OCI-LY3 (cell line): ENCODE measurements around the gene FABP1.

Experiments
- EZH2phosphoT487 ChIP-seq: fragments of 200-600 bp; shearing (Covaris generic); IDR thresholded peaks from 2 replicates; pipeline ENCODE4 v1.6.1; 2018; ENCODE audit warnings: antibody characterized with exemption, mixed run types, low read depth
- TF ChIP-seq, protein P1 (sequence below): fragments of 200-600, 300-600 bp; sonication (generic); IDR thresholded peaks from 2 replicates; pipeline ENCODE4 v1.5.1; 2014; ENCODE audit warnings: antibody characterized with exemption, low read length, low read depth

GRCh38 chr2:88165332-88166003 lies 37.6 kb upstream of the FABP1 start:
- TF ChIP-seq, protein P1, sequence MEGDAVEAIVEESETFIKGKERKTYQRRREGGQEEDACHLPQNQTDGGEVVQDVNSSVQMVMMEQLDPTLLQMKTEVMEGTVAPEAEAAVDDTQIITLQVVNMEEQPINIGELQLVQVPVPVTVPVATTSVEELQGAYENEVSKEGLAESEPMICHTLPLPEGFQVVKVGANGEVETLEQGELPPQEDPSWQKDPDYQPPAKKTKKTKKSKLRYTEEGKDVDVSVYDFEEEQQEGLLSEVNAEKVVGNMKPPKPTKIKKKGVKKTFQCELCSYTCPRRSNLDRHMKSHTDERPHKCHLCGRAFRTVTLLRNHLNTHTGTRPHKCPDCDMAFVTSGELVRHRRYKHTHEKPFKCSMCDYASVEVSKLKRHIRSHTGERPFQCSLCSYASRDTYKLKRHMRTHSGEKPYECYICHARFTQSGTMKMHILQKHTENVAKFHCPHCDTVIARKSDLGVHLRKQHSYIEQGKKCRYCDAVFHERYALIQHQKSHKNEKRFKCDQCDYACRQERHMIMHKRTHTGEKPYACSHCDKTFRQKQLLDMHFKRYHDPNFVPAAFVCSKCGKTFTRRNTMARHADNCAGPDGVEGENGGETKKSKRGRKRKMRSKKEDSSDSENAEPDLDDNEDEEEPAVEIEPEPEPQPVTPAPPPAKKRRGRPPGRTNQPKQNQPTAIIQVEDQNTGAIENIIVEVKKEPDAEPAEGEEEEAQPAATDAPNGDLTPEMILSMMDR: no peak
- no peak for TF ChIP-seq EZH2phosphoT487
